Measurements from ENCODE around the gene DNAH17. TPM values are rescaled to one million over a fixed set of nuclear protein-coding genes. Genes with fewer than 3 reads are reported as not detected.

DNAH17 gene
- total and polyA plus RNA-seq, 2 experiments from 2014 or later, result 1.7 TPM; not detected in 1

- Histone ChIP-seq H3K4me3 (no peak overlapping the region), H3K4me1 (ENCODE audit: low read depth) (no peaks in the 10 kb centered on the region), H3K27ac (no peak overlapping the region), H3K9me3 (ENCODE audit: low read depth) (no peaks in the 10 kb centered on the region), H3K36me3 (no peaks in the 10 kb centered on the region), H3K27me3 (no peaks in the 10 kb centered on the region)
- TF ChIP-seq CTCF (IDR thresholded peaks at IDR 0.05; ENCODE audit: low read depth, low read length), result no peak
- no peak for DNase-seq (ENCODE audit: low read depth in 1 of 2, low spot score in 1 of 2)
Observed at GRCh38 chr17:78621720-78622490, 44.7 kb upstream of the DNAH17 start.

GRCh38 chr17:78620099-78620498 is 42.9 kb upstream of the DNAH17 start:
- Histone ChIP-seq H3K4me1 (ENCODE audit: low read depth) (no peaks in the 10 kb centered on the region), H3K36me3 (no peaks in the 10 kb centered on the region), H3K9me3 (ENCODE audit: low read depth) (no peaks in the 10 kb centered on the region), H3K27me3 (no peaks in the 10 kb centered on the region), H3K27ac (no peak overlapping the region), H3K4me3 (no peak overlapping the region)
- TF ChIP-seq CTCF (IDR thresholded peaks at IDR 0.05; ENCODE audit: low read depth, low read length), result no peak
- DNase-seq (ENCODE audit: low read depth in 1 of 2, low spot score in 1 of 2), result no peak

GRCh38 chr17:78619334-78619733 is 42.1 kb upstream of the DNAH17 start:
- H3K27me3 ChIP-seq, result no peaks in the 10 kb centered on the region
- DNase-seq (ENCODE audit: low read depth in 1 of 2, low spot score in 1 of 2), result no peak
- H3K4me1 ChIP-seq (ENCODE audit: low read depth), result no peaks in the 10 kb centered on the region
- no peak overlapping the region for H3K4me3 ChIP-seq
- H3K9me3 ChIP-seq (ENCODE audit: low read depth), result no peaks in the 10 kb centered on the region
- no peak overlapping the region for H3K27ac ChIP-seq
- TF ChIP-seq CTCF (IDR thresholded peaks at IDR 0.05; ENCODE audit: low read depth, low read length), result no peak
- no peaks in the 10 kb centered on the region for H3K36me3 ChIP-seq

- Histone ChIP-seq H3K9me3 (ENCODE audit: low read depth) (no peaks in the 10 kb centered on the region), H3K4me3 (no peak overlapping the region), H3K27ac (no peak overlapping the region)
Observed at GRCh38 chr17:78618264-78619066, 41.3 kb upstream of the DNAH17 start.

More at GRCh38 chr17:78618264-78619066, 41.3 kb upstream of the DNAH17 start:
- no peaks in the 10 kb centered on the region for H3K4me1 ChIP-seq (ENCODE audit: low read depth)
- no peaks in the 10 kb centered on the region for H3K36me3 ChIP-seq
- no peak for TF ChIP-seq CTCF (IDR thresholded peaks at IDR 0.05; ENCODE audit: low read depth, low read length)
- peak in 1 of 2 donors; percentile 46 for DNase-seq (ENCODE audit: low read depth in 1 of 2, low spot score in 1 of 2)
- no peaks in the 10 kb centered on the region for H3K27me3 ChIP-seq

Measured in cardiac muscle cell (in vitro differentiated cells and primary cell).